SU-DHL-6 (cell line): Measurements from ENCODE around the gene TEC.

Source experiments
- EZH2phosphoT487 ChIP-seq: fragments of 200-600 bp; sonication (generic), shearing (Covaris generic); conservative IDR thresholded peaks from 2 replicates; pipeline ENCODE4 v1.6.1; 2018; ENCODE audit warnings: mild to moderate bottlenecking, antibody characterized with exemption, low read length, moderate library complexity, mixed read lengths
- TF ChIP-seq, protein P1 (sequence below): fragments of 200-600 bp; sonication (generic); IDR thresholded peaks from one replicate; pipeline ENCODE4 v1.5.1; 2017; ENCODE audit warnings: antibody characterized with exemption, mild to moderate bottlenecking, low read length, moderate library complexity; ENCODE audit not compliant: insufficient read depth, poor library complexity, severe bottlenecking

DNA sequence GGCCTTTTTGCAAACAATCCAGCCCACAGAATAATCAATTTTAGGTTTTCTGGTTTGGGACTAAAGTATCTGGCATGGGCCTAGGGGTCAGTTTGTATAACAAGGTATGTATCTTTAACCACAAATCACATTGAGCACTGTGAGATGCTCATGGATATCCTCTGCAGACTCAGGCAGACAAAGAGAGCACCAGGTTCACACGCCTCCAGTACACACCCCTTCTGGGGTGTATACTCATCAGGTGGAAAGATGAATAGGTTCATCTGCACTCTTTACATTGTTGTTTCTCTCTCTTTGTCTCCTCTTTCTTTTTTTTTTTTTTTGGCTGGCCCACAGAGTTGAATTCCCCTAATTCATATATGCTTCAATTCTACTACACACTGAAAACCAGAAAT is 21.1 kb downstream of the TEC start:
- TF ChIP-seq, protein P1, sequence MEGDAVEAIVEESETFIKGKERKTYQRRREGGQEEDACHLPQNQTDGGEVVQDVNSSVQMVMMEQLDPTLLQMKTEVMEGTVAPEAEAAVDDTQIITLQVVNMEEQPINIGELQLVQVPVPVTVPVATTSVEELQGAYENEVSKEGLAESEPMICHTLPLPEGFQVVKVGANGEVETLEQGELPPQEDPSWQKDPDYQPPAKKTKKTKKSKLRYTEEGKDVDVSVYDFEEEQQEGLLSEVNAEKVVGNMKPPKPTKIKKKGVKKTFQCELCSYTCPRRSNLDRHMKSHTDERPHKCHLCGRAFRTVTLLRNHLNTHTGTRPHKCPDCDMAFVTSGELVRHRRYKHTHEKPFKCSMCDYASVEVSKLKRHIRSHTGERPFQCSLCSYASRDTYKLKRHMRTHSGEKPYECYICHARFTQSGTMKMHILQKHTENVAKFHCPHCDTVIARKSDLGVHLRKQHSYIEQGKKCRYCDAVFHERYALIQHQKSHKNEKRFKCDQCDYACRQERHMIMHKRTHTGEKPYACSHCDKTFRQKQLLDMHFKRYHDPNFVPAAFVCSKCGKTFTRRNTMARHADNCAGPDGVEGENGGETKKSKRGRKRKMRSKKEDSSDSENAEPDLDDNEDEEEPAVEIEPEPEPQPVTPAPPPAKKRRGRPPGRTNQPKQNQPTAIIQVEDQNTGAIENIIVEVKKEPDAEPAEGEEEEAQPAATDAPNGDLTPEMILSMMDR: no peak
- TF ChIP-seq EZH2phosphoT487: no peak
